GM19238 (cell line): ENCODE measurements around the gene TWIST2.

Experiments used
- DNase-seq: peaks from one replicate; pipeline ENCODE4 v3.0.0; 2011; ENCODE audit warnings: low spot score; ENCODE audit not compliant: insufficient read length

TWIST2 gene

DNA sequence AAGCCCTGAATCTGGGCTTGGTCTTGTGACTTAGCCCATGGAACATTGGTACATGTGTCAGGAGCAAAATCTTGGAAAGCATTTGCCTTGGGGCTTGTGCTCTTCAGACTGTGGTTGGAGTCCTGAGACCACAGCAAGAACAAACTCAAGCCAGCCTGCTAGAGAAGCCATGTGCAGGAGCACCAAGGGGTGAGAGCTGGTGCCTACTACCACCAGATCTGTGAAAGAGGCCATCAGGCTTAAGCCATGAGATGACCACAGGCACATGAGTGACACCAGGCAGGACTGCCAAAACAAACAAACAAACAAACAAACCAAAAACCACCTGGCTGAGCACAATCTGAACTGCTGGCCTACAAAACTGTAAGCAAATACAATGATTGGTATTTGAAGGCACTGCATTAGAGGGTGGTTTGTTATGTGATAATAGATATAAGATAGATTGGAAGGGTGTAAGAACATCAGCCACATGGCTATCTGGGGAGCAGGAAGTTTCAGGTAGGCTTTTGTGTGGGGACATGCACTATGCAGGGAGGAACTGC lies 9.0 kb upstream of the TWIST2 start:
- no peak for DNase-seq

- DNase-seq, result no peak
These were observed 8.5 kb upstream of the TWIST2 start for GRCh38 chr2:238839428-238839827.

DNA sequence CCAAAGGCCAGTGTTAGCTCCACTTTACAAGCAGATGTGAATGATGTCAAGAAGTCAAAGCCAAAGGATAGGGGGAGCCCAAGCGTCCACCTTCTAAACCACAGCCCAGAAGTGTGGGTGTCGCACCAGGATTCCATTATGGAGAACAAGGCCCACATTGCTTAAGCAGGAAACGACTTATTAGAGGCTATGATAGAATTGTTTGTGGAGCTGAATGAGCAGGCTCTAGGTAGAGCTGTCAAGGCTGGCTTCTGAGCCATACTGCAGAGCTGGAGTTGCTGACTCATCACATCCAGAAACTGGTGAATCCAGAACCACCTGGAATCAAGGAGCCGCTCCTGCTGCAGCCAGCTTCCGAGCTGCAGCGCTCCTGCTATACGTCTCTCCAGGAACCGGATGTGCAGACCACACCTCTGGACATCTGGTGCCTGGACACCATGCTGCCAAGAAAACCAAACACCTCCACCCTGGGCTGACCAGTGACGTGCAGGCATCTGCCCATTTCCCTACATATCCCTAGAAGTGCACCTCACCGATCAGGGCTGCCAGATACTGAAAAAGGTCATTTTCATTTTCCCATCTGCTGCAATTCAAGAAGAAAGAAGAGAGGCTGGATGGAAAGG lies 6.2 kb upstream of the TWIST2 start:
- DNase-seq, result no peak

- no peak for DNase-seq
These were observed 4.4 kb upstream of the TWIST2 start for GRCh38 chr2:238843476-238843875.

GRCh38 chr2:238845583-238846377 lies 2.1 kb upstream of the TWIST2 start:
- no peak for DNase-seq

GRCh38 chr2:238846378-238846627 lies 1.6 kb upstream of the TWIST2 start:
- no peak for DNase-seq

GRCh38 chr2:238846628-238847418 lies 1.1 kb upstream of the TWIST2 start:
- no peak for DNase-seq

GRCh38 chr2:238847419-238847801 lies 475 bp upstream of the TWIST2 start:
- no peak for DNase-seq

DNA sequence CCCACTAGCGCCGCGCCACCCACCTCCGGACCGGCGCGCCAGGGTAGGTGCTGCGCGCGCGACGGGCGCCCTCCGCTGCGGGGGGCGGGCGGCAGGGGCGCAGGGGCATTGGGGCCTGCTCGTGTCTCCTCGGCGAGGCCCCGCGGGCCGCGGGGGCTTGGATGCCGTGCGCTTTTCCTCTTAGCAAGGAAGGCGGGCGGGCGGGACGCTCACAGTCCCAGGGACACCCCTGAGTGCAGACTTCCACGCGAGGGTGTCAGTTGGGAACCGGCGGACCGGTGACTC lies 748 bp downstream of the TWIST2 start:
- no peak for DNase-seq

DNA sequence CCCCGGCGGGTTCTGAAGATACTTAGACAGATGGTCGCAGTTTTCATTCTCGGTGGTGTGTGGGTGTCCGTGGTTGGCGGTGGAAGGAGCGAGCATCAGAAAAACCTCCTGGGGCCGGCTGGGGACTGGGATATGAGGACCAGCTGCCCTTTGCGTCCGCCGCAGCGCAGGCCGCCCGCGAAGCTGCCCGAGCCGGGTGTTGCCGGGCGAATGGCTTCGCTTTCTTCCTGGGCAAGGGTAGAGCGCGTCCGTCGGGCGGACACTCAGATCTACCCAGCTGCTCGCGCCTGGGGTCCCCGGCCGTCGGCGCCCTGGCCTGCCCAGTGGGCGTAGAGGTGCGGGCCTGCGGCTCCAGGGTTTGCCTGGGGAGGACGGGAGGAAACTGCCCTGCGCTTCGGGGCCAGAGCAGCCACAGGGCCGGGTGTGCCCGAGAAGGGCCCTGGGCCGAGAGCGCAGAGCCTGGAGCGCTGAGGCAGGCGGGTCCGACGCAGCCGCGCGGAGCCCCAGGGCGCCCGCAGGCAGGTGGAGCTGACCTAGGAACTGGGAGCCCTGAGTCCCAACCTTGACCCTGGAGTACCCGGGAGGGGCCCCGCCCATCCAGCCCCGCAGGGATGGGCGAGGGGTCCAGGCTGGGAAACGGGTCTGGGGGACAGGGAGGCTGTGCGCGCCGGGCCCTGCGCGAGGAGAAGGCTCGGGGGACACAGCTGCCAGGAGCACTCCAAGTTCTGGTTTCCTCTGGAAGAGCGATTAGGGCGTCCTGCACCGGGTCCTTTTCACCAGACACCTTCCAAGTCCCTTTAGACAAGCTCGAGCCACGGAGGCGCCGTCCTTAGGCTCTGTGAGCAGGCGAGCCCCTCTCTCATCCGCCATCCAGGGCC lies 1.3 kb downstream of the TWIST2 start:
- no peak for DNase-seq

DNA sequence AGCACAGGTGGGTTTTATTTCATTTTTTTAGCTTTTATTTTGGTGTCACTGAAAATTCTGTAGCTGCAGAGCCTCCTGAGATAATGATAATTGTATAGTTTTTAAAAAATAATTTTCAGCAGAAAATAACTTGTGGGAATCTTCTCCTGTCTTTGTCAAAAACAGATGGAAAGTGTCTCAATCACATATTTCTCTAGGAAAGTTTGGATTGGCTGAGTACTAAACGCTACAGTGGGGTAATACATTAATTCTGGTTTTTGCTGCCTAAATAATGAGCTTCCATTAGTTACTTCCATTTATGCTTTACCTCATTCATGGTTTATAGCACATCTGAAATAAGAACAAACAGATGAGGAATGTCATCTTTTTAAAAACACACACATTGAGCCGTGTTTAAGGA lies 2.2 kb downstream of the TWIST2 start:
- DNase-seq, result no peak

DNA sequence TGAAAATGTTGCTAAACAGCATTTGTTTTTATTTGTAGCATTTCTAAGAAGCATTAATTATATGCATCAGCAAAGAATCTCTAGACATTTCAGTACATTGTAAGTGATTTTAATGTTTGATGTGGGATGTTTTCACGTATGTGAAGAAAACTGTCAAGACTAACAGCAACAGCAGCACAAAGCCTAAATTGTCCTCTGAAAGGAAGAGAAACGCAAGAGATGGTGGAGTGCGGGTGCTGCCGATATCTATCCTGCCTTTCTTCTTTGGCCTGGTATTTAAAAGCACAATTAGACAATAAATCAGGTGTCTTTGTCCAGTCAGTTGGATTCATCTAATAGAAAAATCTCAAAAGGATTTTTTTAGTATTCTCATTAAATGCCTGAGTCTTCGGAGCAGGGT lies 3.1 kb downstream of the TWIST2 start:
- no peak for DNase-seq

- DNase-seq, result no peak
These were observed 3.9 kb downstream of the TWIST2 start for GRCh38 chr2:238851761-238852160.

DNA sequence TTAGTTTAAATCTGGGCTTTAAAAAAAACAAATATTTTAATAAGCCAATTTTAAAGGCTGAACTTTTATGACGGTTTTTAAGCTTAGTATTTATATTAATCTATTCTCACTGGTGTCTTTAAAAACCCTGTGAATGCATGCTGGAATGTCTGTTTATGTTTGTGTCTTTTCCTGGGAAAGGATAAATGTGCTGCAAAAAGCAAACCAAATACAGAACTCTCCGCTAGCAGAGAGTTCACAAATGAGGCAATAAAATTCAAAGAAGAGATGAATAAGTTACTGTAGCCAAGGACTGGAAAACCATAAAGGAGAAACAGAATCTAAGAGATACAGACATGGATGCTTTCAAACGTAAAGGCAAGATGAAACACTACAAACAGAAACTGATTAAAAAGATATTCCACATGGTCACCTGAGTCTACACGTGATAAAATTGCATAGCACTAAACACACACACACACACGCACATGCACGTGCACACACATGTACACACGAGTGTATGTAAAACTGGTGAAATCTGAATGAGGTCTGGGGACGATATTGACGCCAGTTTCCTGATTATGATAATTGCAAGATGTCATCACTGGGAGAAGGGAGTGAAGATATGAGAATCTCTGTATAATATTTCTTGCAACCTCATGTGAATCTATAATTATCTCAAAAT lies 4.5 kb downstream of the TWIST2 start:
- DNase-seq, result no peak

- no peak for DNase-seq
These were observed 5.3 kb downstream of the TWIST2 start for GRCh38 chr2:238853218-238853617.

GRCh38 chr2:238853721-238854120 lies 5.8 kb downstream of the TWIST2 start:
- no peak for DNase-seq

- DNase-seq, result no peak
These were observed 6.4 kb downstream of the TWIST2 start for GRCh38 chr2:238854246-238854645.

GRCh38 chr2:238854699-238855229 lies 6.9 kb downstream of the TWIST2 start:
- no peak for DNase-seq

DNA sequence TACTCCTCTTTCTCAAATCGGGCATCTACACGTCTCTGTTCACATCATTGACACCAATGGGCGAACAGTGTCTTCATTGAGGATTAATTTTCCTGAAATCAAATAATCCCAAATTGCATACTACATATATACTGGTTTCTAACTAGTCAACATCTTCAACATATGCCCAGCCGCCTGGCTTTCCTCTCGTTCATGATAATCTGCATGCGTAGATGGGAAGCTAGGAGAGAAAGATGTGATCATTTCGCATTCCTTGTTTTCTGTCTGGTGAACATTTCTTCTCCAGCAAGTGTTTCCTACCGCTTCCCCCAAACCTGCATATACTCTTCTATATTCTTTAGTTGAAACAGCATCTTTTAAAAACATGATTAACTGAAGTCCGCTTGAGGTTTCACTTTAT lies 7.4 kb downstream of the TWIST2 start:
- DNase-seq, result no peak

DNA sequence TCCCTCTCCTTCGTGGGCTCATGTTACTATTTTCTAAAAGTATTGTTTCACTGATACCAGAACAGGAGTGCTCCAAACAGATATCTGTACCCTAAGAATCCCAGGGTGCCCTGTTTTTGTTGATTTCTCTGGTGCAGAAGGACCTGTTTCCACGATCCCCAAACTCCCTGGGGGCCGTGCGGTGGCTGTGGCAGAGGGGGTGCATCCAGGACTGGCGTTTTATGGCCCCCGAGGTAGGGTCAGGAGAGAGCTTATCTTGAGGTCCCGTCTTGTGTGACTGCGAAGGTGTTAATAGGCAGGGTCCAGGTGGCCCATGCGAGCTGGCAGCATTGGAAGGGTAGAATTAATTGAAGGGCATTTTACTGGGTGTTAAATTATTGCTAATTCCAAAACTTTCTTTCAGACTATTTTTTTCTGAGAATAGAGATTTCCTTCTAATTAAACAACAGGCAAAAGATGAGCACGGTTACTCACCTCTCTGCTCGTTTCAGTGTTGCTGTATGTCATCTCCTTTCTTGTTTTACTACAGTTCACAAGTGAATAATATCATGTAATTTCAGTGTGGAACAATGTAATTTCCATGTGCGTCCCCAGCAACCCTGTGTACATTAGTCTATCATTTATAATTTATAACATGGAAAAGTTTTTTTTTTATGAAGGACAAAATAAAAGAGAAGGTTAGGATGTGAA lies 8.2 kb downstream of the TWIST2 start:
- DNase-seq, result no peak
